Activated CD4-positive, alpha-beta T cell treated with anti-CD3 and anti-CD28 coated beads for 36 hours (primary cell): ENCODE measurements around the gene WDR88. TPM values are rescaled to one million over a fixed set of nuclear protein-coding genes. Genes with fewer than 3 reads are reported as not detected.

ENCODE experiments used
- ATAC-seq: fragments of 200-7000 bp; cut with Tn5 transposase; one replicate; pipeline ENCODE4 v1.10.0; 2021; ENCODE audit warnings: mild to moderate bottlenecking, moderate library complexity
- CTCF ChIA-PET: fragments of 350-600 bp; sonication (Branson Sonifier 250); formaldehyde crosslinking; loops from one replicate; lab custom pipeline; 2021; ENCODE audit warnings: antibody characterized with exemption; lab: Charles Lee
- POLR2A ChIA-PET: fragments of 350-600 bp; sonication (Branson Sonifier 250); formaldehyde crosslinking; loops from one replicate; lab custom pipeline; 2021; ENCODE audit warnings: antibody characterized with exemption, inconsistent platforms; lab: Charles Lee
- DNase-seq: peaks from one replicate; pipeline ENCODE4 v3.0.0-alpha.2; 2020
- H3K27ac Mint-ChIP-seq: one replicate; pipeline ENCODE4 v1.8.0; 2021; ENCODE audit warnings: mixed read lengths
- H3K27me3 Mint-ChIP-seq: one replicate; pipeline ENCODE4 v1.8.0; 2021; ENCODE audit warnings: mixed read lengths
- H3K36me3 Mint-ChIP-seq: one replicate; pipeline ENCODE4 v1.8.0; 2021; ENCODE audit warnings: low read depth, mixed read lengths
- H3K4me1 Mint-ChIP-seq: one replicate; pipeline ENCODE4 v1.8.0; 2021; ENCODE audit warnings: mixed read lengths
- H3K4me3 Mint-ChIP-seq: one replicate; pipeline ENCODE4 v1.8.0; 2021; ENCODE audit warnings: mild to moderate bottlenecking, moderate library complexity, mixed read lengths
- H3K9me3 Mint-ChIP-seq: one replicate; pipeline ENCODE4 v1.8.0; 2021; ENCODE audit warnings: low read depth, mixed read lengths
- intact Hi-C, 2 experiments: fragments of 100-400 bp; cut with DNase I in 1 of 2; cut with micrococcal nuclease in 1 of 2; formaldehyde crosslinking; loops; one replicate each; pipeline versions ENCODE4 v1.14.2 to v1.15.1; 2022 to 2024; cut with DNase I, micrococcal nuclease
- total RNA-seq, 2 experiments: library from RNA; stranded (reverse); gene quantifications; one replicate each; pipeline ENCODE4 v1.2.3, GENCODE V29; 2021

Gene WDR88
- total RNA-seq, 2 experiments from 2014 or later, result 0.21 TPM; not detected in 1

GRCh38 chr19:33168528-33168927 is 36.6 kb downstream of the WDR88 start:
- DNase-seq (no peak), ATAC-seq (no peak)
- ChIA-PET CTCF (interaction anchor here (0.9 to 1.4 kb wide), 2 partner anchors 10 to 11 kb away, joined by 3 to 4 read pairs; no protein-coding TSS in a partner anchor), POLR2A (no interaction called here)
- intact Hi-C loops, result no loop called here
- H3K4me3 Mint-ChIP-seq, result no peak overlapping the region
- no peaks in the 10 kb centered on the region for H3K9me3 Mint-ChIP-seq
- peaks cover 5% of the 10 kb centered on the region for H3K4me1 Mint-ChIP-seq
- peaks cover 6% of the 10 kb centered on the region for H3K36me3 Mint-ChIP-seq
- H3K27ac Mint-ChIP-seq, result no peak overlapping the region
- H3K27me3 Mint-ChIP-seq, result no peaks in the 10 kb centered on the region

DNA sequence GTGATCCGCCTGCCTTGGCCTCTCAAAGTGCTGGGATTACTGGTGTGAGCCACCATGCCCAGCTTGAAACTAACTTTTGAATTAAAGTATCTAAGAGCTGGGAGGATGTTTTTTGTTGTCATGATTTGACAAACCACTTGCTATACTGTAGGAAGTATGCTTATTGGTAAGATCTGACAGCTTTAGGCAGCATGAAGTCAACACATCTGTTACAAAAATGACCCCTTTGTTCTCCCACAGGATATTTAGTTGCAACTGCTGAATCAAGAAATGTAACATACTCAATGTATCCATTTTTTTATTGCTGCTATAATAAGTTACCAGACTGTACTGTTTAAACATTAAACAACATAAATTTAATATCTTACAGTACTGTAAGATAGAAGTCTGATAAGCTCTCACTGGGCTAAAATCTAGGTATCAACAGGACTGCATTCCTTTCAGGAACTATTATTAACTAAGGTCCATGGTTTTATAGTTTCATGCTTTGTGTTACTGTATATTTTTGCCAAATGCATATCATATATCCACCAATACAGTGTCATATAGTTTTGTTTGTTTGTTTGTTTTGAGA is 39.4 kb downstream of the WDR88 start:
- peaks cover 6% of the 10 kb centered on the region for H3K36me3 Mint-ChIP-seq
- no peaks in the 10 kb centered on the region for H3K27me3 Mint-ChIP-seq
- intact Hi-C loops, result no loop called here
- CTCF ChIA-PET, result interaction anchor here (1.2 kb wide), 1 partner anchor 10 kb away, joined by 4 read pairs; no protein-coding TSS in a partner anchor
- H3K4me3 Mint-ChIP-seq, result no peak overlapping the region
- no peaks in the 10 kb centered on the region for H3K9me3 Mint-ChIP-seq
- DNase-seq, result no peak
- ATAC-seq, result no peak
- peaks cover 21% of the 10 kb centered on the region for H3K4me1 Mint-ChIP-seq
- H3K27ac Mint-ChIP-seq, result no peak overlapping the region
- POLR2A ChIA-PET, result no interaction called here

- peaks cover 23% of the 10 kb centered on the region for H3K4me1 Mint-ChIP-seq
- no peak overlapping the region for H3K27ac Mint-ChIP-seq
- intact Hi-C loops, result no loop called here
- H3K36me3 Mint-ChIP-seq, result peaks cover 8% of the 10 kb centered on the region
- DNase-seq (no peak), ATAC-seq (no peak)
- no peak overlapping the region for H3K4me3 Mint-ChIP-seq
- no peaks in the 10 kb centered on the region for H3K27me3 Mint-ChIP-seq
- ChIA-PET POLR2A (no interaction called here), CTCF (no interaction called here)
- H3K9me3 Mint-ChIP-seq, result no peaks in the 10 kb centered on the region
Observed at GRCh38 chr19:33171916-33172359, 40.0 kb downstream of the WDR88 start.

- DNase-seq (no peak), ATAC-seq (no peak)
- Mint-ChIP-seq H3K4me1 (peaks cover 35% of the 10 kb centered on the region), H3K27me3 (no peaks in the 10 kb centered on the region), H3K4me3 (no peak overlapping the region), H3K27ac (no peak overlapping the region), H3K36me3 (peaks cover 3% of the 10 kb centered on the region), H3K9me3 (no peaks in the 10 kb centered on the region)
- ChIA-PET CTCF (interaction anchor here (0.6 to 5.7 kb wide), 2 partner anchors 11 to 19 kb away, joined by 7 to 39 read pairs; no protein-coding TSS in a partner anchor), POLR2A (no interaction called here)
- intact Hi-C loops, result no loop called here
Observed at GRCh38 chr19:33174186-33174585, 42.3 kb downstream of the WDR88 start.

- H3K27ac Mint-ChIP-seq, result no peak overlapping the region
Observed at GRCh38 chr19:33175156-33175782, 43.4 kb downstream of the WDR88 start.

DNA sequence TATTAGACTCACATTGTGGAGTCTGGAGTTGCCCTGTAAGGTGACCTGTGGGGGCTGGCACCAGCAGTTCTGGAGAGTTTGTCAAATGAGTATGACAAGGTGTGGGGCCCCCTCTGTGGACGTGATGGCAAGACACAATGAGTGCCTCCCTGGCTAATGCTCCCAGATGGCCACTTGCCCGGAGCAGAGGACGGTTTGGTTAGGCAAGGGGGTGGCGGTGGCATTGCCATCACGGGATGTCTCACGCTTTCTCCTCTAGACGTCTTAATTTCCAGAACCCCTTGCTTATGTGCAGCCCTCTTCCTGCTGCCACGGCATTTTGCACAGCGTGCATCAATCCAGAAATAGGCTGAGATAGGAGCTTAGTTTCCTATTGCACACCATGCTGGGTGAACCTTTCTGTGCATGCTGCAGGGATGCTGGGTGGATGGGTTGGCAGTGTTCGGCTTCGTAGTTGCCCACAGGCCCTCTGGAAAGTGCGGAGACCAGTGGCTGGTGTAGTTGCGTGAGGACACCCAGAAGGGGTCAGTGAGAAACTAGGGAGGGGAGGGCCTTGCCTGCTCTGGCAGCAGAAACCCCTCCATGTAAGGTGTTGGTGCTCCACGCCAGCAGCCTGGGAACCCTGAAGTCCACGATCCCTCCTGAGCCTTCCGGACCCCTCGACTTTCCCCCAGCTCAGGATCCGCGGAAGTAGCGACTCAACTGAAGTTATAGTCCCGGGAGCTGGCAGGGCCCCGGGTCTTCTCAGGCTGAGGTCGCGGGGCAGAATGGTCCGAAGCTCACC is 44.2 kb downstream of the WDR88 start:
- Mint-ChIP-seq H3K4me1 (peaks cover 37% of the 10 kb centered on the region), H3K9me3 (no peaks in the 10 kb centered on the region), H3K27me3 (no peaks in the 10 kb centered on the region), H3K4me3 (peak overlapping the region; percentile 86), H3K36me3 (peaks cover 3% of the 10 kb centered on the region), H3K27ac (peak overlapping the region; percentile 92)
- ChIA-PET POLR2A (interaction anchor here (0.6 to 1.2 kb wide), 3 partner anchors 16 to 199 kb away, joined by 3 to 8 read pairs (median 3); no protein-coding TSS in a partner anchor), CTCF (interaction anchor here (1.0 to 5.7 kb wide), 11 partner anchors 9 to 60 kb away, joined by 3 to 39 read pairs (median 6); no protein-coding TSS in a partner anchor)
- peak; percentile 0 for ATAC-seq
- intact Hi-C loops, result loop anchor here (1.0 to 5.0 kb wide), 10 partner anchors 15 to 997 kb away; partner anchors contain the start of genes CEBPG (in 1 of the 2), DPY19L3 (in 1 of the 2), KCTD15 (in 1 of the 2) and LSM14A (in 1 of the 2)
- DNase-seq, result peak; percentile 34

More at GRCh38 chr19:33175156-33175782, 43.4 kb downstream of the WDR88 start:
- Mint-ChIP-seq H3K4me3 (peak overlapping the region; percentile 86), H3K27me3 (no peaks in the 10 kb centered on the region), H3K4me1 (peaks cover 37% of the 10 kb centered on the region), H3K9me3 (no peaks in the 10 kb centered on the region), H3K36me3 (peaks cover 3% of the 10 kb centered on the region)
- ChIA-PET CTCF (interaction anchor here (1.1 to 5.7 kb wide), 5 partner anchors 8 to 41 kb away, joined by 3 to 39 read pairs (median 10); no protein-coding TSS in a partner anchor), POLR2A (no interaction called here)
- DNase-seq (no peak), ATAC-seq (no peak)
- intact Hi-C loops, result loop anchor here (5.0 kb wide), 3 partner anchors 483 to 768 kb away; partner anchors contain the start of genes DPY19L3 (in 1 of the 2), KCTD15 (in 1 of the 2) and NUDT19 (in 1 of the 2)

DNA sequence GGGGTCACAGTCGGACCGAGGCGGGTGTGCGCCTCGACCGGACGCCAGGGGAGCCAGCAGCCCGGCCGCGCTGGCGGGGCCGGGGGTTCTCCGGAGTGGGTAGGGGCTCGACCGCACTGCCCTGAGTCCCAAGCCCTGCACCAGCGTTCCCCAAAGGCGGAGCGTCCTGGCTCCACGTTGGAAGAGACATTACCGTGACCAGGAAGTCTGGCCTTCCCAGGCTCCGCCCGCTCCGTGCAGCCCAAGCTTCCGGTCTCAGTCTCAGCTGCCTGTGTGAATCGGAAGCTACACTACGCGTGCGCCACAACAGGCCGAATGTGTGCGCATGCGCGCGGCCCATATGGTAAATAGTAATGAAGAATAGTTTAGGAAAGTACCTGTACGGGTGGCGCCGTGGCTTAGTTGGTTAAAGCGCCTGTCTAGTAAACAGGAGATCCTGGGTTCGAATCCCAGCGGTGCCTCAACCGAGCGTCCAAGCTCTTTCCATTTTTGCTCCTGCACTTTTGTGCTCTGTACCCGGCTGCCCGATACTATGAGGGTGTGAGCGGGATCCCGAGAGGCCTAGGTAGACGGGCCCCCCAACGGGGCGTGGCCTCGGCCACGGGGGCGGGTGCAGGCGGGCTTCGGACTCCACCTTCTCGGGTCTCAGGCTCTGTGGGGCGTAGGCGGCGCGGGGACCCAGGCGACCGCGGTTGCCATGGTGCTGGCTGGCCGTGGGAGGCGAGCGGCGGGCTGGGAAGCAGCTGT is 44.9 kb downstream of the WDR88 start:
- no peaks in the 10 kb centered on the region for H3K27me3 Mint-ChIP-seq
- peak overlapping the region; percentile 92 for H3K27ac Mint-ChIP-seq
- ATAC-seq (peak; percentile 91), DNase-seq (peak; percentile 97)
- H3K36me3 Mint-ChIP-seq, result peaks cover 3% of the 10 kb centered on the region
- H3K4me1 Mint-ChIP-seq, result peaks cover 37% of the 10 kb centered on the region
- ChIA-PET CTCF (interaction anchor here (0.5 to 5.7 kb wide), 18 partner anchors 7 to 958 kb away, joined by 3 to 39 read pairs (median 4); no protein-coding TSS in a partner anchor), POLR2A (interaction anchor here (0.6 to 1.2 kb wide), 4 partner anchors 16 to 198 kb away, joined by 3 to 8 read pairs (median 4); no protein-coding TSS in a partner anchor)
- H3K9me3 Mint-ChIP-seq, result no peaks in the 10 kb centered on the region
- intact Hi-C loops, result loop anchor here (1.0 to 5.0 kb wide), 22 partner anchors 16 to 996 kb away; partner anchors contain the start of genes CEBPG (in 2 of the 2), NUDT19 (in 2 of the 2), ANKRD27 (in 1 of the 2) and CEBPA (in 1 of the 2)
- H3K4me3 Mint-ChIP-seq, result peak overlapping the region; percentile 86

DNA sequence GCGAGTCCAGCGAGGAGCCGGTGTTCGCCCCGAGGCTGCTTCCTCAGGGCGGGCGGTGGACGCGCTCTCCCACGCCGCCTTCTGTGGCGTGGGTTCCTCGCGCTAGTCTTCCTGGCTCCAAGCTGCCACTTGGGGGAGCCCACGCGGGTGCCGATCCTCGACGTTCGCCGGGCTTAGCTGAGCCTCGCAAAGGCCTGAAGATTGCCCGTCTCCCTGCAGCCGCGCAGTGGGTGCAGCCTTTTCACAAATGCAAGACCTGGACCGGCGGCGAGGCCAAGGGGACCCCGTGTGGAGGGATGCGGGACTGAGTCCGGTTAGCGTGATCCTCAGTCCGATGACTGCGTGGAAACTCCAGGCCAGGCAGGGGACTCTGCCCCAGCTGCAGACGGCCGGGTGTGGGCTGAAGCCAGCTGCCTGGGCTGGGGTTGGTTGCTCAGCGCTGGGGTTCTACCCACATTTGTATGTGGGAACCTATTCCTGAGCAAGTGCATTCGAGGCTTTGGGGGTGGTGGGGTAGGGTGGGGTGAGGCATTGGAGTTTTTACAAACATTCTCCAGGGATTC is 45.6 kb downstream of the WDR88 start:
- peaks cover 36% of the 10 kb centered on the region for H3K4me1 Mint-ChIP-seq
- POLR2A ChIA-PET, result interaction anchor here (0.6 to 1.1 kb wide), 3 partner anchors 17 to 47 kb away, joined by 3 to 8 read pairs (median 4); no protein-coding TSS in a partner anchor
- ATAC-seq, result no peak
- intact Hi-C loops, result loop anchor here (1.0 to 5.0 kb wide), 21 partner anchors 17 to 995 kb away; partner anchors contain the start of genes CEBPG (in 2 of the 2), NUDT19 (in 2 of the 2), ANKRD27 (in 1 of the 2) and CEBPA (in 1 of the 2)
- H3K36me3 Mint-ChIP-seq, result peaks cover 3% of the 10 kb centered on the region
- CTCF ChIA-PET, result interaction anchor here (0.5 to 5.7 kb wide), 18 partner anchors 8 to 958 kb away, joined by 3 to 39 read pairs (median 4); no protein-coding TSS in a partner anchor
- H3K9me3 Mint-ChIP-seq, result no peaks in the 10 kb centered on the region
- no peaks in the 10 kb centered on the region for H3K27me3 Mint-ChIP-seq
- peak overlapping the region; percentile 86 for H3K4me3 Mint-ChIP-seq
- H3K27ac Mint-ChIP-seq, result peak overlapping the region; percentile 92
- DNase-seq, result no peak

- H3K27ac Mint-ChIP-seq, result no peak overlapping the region
- ChIA-PET CTCF (interaction anchor here (3.1 to 5.1 kb wide), 2 partner anchors 12 to 42 kb away, joined by 13 to 39 read pairs; no protein-coding TSS in a partner anchor), POLR2A (no interaction called here)
- no peaks in the 10 kb centered on the region for H3K36me3 Mint-ChIP-seq
- H3K4me3 Mint-ChIP-seq, result no peak overlapping the region
- peaks cover 8% of the 10 kb centered on the region for H3K27me3 Mint-ChIP-seq
- ATAC-seq (no peak), DNase-seq (no peak)
- intact Hi-C loops, result no loop called here
- no peaks in the 10 kb centered on the region for H3K9me3 Mint-ChIP-seq
- H3K4me1 Mint-ChIP-seq, result peaks cover 7% of the 10 kb centered on the region
Observed at GRCh38 chr19:33186431-33187182, 54.7 kb downstream of the WDR88 start.
